GM20431 (cell line): ENCODE measurements around the gene RNASE1.
"Not testable (repeated sequence)": the region's sequence is repeated elsewhere in the genome, so short reads cannot be mapped to it uniquely, and the experiment has no call there.

Experiments used
- in situ Hi-C: fragments of 300-500 bp; cut with MseI, MboI; formaldehyde crosslinking; loops from one replicate; pipeline ENCODE4 v1.15.0; 2020; ENCODE audit warnings: low sequenced_read_pairs; ENCODE audit not compliant: unreplicated experiment

Gene RNASE1

DNA sequence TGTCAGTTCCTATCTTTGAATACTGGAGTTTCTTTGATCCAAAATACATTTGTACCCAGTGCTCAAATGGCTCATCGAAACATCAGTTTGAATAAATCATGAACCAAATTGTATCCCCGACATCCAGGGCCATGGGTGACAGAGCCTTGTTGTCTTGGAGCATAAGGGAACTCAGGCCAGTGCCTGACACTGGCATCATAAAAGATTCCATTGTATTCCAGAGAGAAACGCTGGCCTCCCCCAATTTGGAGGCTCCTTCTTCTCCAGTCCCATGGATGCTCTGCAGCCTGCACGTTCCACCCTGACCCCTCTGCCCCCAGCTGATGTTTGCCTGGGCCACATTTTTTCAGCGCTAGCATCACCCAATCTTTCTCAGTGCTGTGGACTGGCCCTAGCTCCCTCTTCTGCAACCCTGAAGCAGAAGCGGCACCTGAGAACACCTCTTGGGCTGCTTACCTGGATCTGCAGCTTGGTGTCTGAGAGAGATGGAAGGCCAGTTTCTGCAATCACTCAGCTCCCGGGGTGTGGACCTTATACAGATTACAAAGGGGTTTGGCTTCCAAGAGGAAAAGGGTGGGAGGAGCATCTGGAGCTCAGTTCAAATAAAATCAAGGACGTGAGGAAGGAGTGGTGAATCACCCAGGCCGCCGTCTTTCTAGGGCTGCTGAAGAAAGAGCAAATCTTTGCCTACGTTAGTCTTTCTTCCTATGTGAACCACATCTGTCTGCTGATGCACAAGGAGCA, at the start of gene RNASE1:
TSS of gene RNASE1 (minus strand) at position 504 of the 744 bp plus-strand sequence. CDS start 776 bp downstream, outside the sequence.
- in situ Hi-C loops: no loop called here

DNA sequence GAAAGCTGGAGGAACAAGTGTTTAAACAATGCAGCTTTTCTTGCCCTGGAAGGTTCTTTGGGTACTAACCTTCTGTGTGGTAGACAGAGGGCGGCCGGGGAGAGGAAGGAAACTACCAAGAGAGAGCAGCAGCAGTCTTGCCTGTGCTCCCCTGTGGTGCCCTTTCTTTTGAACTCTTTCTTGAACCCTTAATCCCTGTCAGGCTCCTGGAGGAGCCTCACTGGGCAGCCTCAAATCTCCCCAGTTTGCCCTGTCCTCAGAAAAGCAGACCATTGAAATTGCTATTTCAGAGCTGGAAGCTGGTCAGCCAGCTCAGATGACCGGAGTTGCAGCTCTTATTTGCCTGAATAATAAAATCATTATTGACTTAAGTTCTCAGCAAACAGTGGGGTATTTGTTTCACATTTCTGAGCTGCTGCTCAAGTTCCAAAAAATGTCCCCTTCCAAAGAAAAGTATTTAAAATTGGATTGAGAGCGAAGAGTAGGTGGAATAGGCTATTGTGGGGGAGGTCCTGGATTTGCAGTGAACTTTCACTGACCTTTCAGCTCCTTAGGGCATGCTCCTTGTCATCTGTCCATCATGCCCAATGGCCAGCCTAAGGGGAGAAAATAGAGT, 46.4 kb upstream of the RNASE1 start:
- in situ Hi-C loops: no loop called here

DNA sequence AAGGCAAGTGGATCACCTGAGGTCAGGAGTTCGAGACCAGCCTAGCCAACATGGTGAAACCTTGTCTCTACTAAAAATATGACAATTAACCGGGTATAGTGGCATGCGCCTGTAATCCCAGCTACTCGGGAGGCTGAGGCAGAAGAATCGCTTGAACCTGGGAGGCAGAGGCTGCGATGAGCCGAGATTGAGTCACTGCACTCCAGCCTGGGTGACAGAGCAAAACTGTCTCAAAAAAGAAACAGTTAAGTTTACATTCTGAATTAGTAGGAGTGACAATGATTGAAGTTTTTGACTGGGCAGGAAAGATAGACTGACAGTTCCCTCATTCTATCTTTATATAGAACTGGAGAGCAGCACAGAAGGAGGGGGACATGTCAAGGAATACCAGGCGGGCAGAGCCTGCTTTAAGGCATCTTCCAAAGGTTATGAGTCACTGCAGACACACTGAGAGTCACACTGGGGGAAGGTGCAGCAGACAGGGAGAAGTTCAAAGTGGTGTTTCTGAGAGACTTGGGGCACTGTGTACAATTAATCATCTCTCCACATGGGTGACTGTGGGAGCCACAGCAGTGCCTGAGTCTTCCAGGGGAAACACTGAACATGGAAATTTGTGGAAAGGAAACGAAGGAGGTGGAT, 45.8 kb upstream of the RNASE1 start:
- in situ Hi-C loops: no loop called here

DNA sequence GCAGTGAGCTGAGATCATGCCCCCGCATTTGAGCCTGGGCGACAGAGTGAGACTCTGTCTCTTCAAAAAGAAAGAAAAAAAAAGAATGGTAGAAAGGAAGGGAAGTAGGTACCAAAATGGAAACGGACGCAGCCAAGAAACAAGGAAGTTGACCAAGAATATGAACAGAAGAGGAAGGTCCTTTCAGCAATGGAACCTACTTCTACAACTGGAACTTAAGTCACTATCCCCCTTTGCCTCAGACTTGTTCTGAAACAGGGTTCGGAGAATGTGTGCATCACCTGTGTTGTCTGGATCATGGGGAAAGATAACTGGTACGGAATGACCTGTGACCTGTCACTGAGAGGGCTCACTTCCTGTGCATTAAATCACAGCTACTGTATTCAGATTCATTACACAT, 43.9 kb upstream of the RNASE1 start:
- in situ Hi-C loops: no loop called here

DNA sequence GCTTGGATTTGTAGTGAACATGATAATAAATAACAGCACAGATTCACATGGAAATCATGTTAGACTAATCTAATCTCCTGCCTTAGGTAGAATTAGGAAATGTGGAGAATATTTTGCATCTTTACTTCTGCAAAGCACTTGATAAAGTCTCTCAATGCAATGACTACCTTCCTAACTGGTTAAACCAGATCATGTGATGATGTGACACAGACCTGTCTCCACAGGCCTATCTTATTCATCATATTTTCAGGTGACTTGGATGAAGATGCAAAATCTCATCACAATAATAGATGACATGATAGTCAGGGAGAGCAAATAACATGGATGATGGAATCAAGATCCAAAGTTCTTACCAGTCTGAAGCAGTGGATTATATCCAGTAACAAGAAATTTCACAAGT, 38.5 kb upstream of the RNASE1 start:
- in situ Hi-C loops: no loop called here

DNA sequence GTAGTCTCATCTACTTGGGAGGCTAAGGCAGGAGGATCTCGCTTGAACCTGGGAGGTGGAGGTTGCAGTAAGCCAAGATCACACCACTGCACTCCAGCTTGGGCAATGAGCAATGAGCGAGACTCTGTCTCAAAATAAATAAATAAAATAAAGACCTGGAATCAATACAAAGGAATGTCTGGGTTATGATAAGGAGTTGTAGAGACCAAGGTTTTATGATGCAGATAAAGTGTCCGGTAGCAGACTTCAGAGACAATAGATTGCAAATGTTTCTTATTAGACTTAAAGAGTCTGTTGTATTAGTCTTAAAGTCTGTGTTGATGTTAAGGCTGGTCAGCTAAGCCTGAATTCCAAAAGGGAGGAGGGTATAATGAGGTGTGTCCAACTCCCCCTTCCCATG, 35.2 kb upstream of the RNASE1 start:
- in situ Hi-C loops: no loop called here

DNA sequence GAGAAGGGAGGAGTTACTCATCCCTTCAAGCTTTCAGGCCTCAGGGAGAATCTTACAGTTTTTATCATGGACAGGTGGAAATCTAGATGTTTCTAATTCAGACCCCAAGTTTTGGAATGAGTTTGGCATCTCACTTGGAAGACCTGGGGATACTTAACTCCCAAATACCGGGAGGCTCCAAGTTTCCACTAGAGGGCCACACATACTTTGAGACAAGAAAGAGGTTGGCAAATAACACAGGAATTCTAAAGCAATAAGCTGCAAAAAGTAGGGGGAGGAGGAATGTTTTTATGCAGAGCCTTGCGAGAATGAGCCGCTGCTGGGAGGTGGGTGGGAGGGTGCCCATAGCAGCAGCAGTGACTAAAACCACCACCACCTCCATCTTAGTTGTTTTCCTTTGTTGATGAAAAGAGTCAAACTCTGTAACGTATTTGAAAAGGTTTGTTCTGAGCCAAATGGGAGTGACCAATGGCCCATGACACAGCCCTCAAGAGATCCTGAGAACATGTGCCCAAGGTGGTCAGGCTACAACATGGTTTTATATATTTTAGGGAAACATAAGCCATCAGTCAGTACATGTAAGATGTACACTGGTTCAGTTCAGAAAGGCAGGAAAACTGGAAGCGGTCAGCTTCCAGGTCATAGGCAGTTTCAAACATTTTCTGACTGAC, 34.2 kb upstream of the RNASE1 start:
- in situ Hi-C loops: no loop called here

DNA sequence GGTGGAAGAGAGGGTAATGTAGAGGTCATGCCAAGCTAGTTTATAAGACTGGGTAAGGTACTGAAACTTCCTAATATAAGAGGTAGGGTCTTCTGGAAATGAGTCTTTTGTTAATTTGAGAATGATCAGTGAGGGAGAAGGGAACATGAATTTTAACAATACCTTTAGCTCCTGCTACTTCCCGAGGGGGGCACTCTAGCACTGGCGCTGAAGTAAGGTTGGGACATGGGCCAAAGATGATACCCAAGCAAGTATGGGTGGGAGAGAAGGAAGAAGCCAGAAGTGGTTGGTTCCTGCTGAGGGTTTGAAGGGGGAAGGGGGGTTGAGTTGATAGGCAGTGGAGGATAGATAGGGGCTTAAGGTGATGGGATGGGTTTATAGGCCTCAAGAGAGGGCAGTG, 32.3 kb upstream of the RNASE1 start:
- in situ Hi-C loops: no loop called here

DNA sequence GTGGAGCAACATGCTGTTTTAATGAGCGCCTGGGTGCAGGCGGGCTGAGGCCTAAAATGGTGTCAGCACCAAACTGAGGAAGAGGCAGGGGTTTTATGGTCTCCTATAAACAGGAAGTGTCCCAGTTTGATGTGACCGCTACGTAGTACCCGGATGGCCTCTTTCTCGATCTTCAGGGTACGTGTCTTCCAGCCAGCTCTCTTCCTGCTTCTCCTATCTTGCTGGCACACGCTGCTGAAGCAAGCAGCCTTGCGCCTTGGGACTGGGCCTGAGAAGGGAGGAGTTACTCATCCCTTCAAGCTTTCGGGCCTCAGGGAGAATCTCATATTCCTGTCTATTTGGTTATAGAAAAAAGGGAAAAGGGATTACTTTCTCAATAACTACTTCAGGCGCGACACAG, 28.2 kb upstream of the RNASE1 start:
- in situ Hi-C loops: no loop called here

DNA sequence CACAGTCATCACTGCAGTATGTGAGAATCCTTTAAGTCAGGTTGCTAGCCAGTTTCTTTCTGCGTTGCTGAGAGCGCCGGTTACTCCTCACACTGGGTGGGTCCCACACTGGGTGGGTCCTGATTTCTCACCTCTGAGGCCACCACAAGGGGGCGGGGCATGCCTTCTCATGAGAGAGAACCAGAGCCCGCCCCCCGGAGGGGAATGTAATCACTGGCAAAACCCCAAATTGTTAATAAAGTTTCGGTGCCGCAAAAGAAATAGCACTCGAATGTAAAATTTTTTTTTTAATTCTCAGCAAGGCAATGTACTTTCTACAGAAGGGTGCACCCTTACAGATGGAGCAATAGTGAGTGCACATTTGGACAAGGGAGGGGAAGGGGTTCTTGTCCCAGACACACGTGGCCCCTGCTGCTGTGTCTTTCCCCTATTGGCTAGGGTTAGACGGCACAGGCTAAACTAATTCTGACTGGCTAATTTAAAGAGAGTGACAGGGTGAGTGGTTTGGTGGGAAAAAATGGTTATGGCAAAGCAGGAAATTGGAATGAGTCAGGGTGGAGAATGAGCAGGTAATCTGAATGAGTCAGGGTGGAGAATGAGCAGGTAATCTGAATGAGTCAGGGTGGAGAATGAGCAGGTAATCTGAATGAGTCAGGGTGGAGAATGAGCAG, 25.5 kb upstream of the RNASE1 start:
- in situ Hi-C loops: not testable (repeated sequence)

DNA sequence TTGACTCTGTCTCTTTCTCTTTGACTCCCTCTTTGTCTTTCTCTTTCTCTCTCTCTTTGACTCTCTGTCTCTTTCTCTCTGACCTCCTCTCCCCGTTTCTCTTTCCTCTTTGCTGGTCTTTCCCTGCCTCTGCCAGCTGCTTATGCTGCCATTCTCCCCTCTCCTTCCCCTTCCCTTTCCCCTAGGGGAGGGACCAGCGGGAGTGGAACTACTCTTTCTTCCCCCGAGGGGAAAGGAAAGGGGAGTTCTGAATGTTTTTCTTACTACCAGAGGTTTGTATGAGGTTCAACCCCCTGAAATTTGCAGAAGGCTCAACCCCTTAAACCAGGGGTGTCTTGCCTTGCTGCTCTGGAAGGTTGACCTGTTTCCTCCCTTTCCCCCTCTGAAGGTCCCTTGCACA, 24.7 kb upstream of the RNASE1 start:
- in situ Hi-C loops: no loop called here

DNA sequence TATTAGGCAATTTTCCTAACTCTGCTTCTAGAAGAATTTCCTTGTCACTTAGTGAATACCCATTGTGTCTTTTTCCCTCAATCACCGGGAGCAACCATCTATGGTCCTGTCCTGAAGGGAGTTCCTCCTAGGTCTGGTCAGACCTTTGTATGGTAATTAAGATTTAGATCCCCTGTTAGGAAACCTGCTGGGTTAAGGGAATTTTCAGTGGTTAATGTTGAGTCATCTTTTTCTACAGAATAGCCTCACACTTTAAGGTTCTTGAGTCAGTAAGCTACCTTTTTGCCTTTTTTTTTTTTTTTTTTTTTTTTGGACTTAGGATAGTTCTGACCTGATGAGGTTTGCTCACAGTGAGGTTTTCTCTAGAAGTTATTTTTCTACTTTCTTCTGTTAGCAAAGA, 24.0 kb upstream of the RNASE1 start:
- in situ Hi-C loops: not testable (repeated sequence)

DNA sequence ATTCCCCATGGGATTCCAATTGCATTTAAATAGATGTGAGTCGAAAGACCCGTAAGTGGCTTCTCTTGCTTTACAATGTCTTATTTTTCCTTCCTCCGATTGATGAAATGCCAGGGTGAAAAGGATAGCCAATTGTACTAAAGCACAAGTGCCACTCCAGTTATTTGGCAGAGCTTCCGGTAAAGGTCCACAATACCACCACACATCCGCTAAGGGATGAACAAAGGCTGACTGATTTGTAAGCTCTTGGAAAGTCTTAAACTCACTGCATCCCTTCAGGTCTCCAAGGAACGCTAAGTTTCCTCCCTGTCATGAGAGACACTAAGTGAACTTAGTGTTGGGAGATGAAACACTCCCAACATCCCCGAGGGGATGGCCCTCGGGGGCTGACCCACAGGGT, 21.2 kb upstream of the RNASE1 start:
- in situ Hi-C loops: no loop called here

DNA sequence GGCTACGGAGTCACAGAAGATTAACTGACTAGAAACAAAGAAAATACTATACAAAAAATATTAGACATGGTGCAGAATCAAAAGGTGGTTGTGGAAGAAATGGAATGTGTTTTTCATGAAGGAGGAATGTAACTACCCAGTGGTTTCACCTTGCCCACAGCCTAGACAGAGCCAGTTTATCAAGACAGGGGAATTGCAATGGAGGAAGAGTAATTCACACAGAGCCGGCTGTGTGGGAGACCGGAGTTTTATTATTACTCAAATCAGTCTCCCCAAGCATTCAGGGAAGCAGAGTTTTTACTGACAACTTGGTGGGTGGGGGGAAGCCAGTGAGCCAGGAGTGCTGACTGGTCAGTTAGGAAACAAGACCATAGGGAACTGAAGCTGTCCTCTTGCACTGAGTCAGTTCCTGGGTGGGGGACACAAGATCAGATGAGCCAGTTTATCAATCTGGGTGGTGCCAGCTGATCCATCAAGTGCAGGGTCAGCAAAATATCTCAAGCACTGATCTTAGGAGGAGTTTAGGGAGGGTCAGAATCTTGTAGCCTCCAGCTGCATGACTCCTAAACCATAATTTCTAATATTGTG, 19.0 kb upstream of the RNASE1 start:
- in situ Hi-C loops: not testable (repeated sequence)

DNA sequence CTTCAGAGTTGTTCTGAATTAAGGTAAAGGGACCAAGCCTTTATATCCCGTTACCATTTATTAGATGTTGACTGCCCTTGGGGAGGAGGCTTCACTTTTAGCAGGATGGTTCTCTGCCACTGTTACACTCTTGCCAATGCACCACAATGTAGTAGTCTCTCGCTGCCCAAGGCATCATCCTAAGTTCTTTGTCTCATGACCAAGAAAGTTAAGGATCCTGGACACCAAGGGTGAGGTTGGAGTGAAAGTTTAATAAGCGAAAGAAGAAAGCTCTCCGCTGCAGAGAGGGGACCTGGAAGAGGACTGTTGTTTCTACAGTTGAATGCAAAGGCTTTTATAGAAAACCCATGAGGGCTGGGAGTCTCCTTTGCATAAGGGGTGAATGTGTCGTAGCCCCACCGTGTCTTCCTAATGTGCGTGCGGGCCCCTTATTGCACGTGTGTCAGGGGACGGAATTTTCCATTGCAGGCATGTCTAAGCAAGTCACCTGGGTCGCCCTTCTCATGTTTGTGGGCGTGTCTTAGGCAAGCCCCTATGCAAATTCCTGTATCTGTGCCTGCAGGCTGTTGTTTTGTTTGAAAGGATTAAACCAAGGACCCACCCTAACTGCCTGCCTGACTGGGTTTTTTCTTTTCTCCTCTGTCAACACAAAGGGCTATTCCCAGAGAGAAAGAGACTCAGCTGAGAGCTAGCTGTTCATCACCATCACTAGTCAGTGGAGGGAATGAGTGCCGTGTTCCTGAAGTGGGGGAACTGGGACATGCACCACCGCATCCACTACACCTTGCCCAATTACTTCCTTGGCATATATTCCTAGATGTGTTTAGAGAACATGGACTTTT, 17.6 kb upstream of the RNASE1 start:
- in situ Hi-C loops: no loop called here

DNA sequence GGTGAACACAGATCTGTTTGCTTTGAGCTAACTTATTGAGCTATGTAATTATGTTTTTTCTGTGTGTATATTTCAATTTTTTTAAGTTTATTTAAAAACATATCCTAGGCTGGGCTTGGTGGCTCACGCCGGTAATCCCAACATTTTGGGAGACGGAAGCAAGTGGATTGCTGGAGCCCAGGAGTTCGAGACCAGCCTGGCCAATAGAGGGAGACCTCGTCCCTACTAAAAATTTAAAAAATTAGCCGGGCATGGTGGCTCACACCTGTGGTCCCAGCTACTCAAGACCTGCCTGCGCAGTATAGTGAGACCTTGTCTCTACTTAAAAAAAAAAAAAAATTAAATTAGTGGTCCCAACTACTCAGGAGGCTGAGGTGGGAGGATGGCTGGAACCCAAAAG, 16.2 kb upstream of the RNASE1 start:
- in situ Hi-C loops: no loop called here

DNA sequence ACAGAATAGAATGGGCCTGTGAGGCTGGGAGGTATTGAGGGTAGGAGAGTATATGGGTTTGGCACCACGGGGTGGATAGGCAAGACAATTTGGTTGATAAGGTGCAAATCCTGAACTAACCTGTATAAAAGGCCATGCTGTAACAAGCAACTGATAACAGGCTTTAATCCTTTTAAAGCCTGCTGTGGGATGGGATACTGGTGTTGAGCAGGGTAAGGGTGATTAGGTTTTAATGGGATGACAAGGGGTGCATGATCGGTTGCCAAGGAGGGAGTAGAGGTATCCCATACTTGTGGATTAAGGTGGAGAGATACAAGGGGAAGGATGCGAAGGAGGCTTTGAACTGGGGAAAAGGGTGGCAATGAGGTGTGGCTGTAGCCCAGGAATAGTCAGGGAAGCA, 13.3 kb upstream of the RNASE1 start:
- in situ Hi-C loops: not testable (repeated sequence)

DNA sequence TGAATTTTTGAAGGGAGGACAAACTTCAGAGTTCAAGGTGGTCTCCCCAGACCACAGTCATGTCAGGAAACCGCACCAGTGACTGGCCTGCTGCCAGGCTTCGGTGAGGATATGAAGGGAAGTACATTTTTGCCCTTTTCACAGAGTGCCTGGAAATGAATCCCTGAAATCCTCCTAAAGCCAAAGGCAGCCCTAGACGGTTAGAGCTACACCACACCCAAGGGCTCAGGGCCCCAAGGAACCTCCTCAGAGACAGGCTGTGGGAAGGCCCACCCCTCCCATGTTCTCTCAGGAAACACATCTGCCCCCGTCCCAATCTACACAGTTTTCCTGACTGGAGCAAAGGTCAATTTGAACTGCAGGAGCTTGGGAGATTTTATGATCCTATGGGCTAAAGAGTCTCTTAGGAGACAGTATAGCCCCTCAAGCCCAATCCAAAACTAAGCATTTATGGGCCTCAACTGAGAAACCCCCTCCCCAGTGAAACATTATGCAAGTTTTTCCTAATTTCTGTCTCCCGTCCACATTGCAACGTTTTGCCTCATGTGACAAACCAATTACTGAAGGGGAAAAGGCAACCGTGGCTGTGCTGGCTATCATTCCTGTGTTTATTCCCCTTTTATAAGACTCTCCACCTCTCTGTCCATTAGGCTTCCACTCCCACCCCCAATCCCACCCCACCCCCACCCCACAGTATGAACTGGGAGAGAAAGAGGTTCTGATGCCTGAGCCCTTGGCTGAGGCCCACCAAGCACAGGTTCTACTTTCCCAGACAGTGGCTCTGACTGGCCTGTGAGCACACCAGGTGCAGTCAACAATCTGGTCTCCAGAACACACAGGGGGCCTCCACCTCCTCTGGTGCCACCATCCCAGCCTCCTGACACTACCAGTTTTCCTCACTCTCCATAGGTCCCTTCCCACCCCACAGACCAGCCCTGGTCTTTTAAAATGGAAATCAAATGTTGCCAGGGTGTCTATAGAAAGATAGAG, 9.6 kb upstream of the RNASE1 start:
- in situ Hi-C loops: no loop called here
